HepG2 (cell line): ENCODE data around the gene FNDC3B. TPM values are rescaled to one million over a fixed set of nuclear protein-coding genes. Genes with fewer than 3 reads are reported as not detected.

Experiments
- ATAC-seq: fragments of 200-7000 bp; cut with Tn5 transposase; 3 replicates; pipeline ENCODE4 v1.9.1; 2020; ENCODE audit warnings: mild to moderate bottlenecking, moderate library complexity
- BruUV-seq: library from RNA; stranded (reverse); fragments of 400-500 nt; replicated peaks from 2 replicates; lab custom pipeline; 2021; lab: Mats Ljungman, UMichigan
- CTCF ChIA-PET: fragments of 300-600 bp; formaldehyde crosslinking; extraction: SDS; loops from one replicate; lab custom pipeline; 2021; ENCODE audit warnings: low total read pairs, inconsistent platforms, low intra/inter-chr PET ratio; lab: Yijun Ruan, JAX
- POLR2A ChIA-PET: fragments of 350-600 bp; sonication (Branson Sonifier 250); formaldehyde crosslinking; loops from one replicate; lab custom pipeline; 2020; ENCODE audit warnings: antibody characterized with exemption, inconsistent platforms; lab: Yijun Ruan, JAX
- DNase-seq: peaks from one replicate; pipeline ENCODE4 v3.0.0-alpha.2; 2015; ENCODE audit warnings: low spot score
- FAIRE-seq: peaks from 3 replicates; lab custom pipeline; 2011; peaks lifted over from hg19 to GRCh38; lab: Jason Lieb, UNC
- H2AFZ ChIP-seq: one replicate; pipeline ENCODE4 v1.6.1; 2011; ENCODE audit warnings: low read length, inconsistent platforms
- H3K27ac ChIP-seq: fragments of 300-600 bp; 3 replicates; pipeline ENCODE4 v1.8.0; 2011; ENCODE audit warnings: mixed run types, mild to moderate bottlenecking, mixed read lengths, low read length, inconsistent platforms; ENCODE audit not compliant: insufficient read depth; ENCODE audit errors: extremely low read length
- H3K27me3 ChIP-seq, 2 experiments: fragments of 200-600 bp in 1 of 2; 2 replicates in 1 of 2; 3 replicates in 1 of 2; pipeline versions ENCODE4 v1.6.0 to v1.8.0; 2011; ENCODE audit warnings: low read length in 2 of 2, mild to moderate bottlenecking in 2 of 2, moderate library complexity in 2 of 2, inconsistent platforms in 1 of 2; ENCODE audit not compliant: insufficient read depth in 2 of 2, control insufficient read depth in 1 of 2
- H3K36me3 ChIP-seq, 2 experiments: fragments of 200-600 bp in 1 of 2; replicated peaks in 1 of 2; 2 replicates in 1 of 2; 3 replicates in 1 of 2; pipeline versions ENCODE4 v1.5.1 to v1.8.0; 2011; ENCODE audit warnings: low read length in 2 of 2, inconsistent platforms in 1 of 2; ENCODE audit not compliant: insufficient read depth in 2 of 2, control insufficient read depth in 1 of 2
- H3K4me1 ChIP-seq: 2 replicates; pipeline ENCODE4 v1.5.1; 2012; ENCODE audit warnings: low read length, inconsistent platforms; ENCODE audit not compliant: insufficient read depth
- H3K4me2 ChIP-seq: 2 replicates; pipeline ENCODE4 v1.6.0; 2011; ENCODE audit warnings: low read depth, low read length, inconsistent platforms
- H3K4me3 ChIP-seq, 3 experiments: fragments of 200-600 bp in 1 of 3; sonication (generic), shearing (Covaris generic) in 1 of 3; replicated peaks in 1 of 3; 2 replicates each; pipeline ENCODE4 v1.5.1; 2011 to 2016; ENCODE audit warnings: low read length in 3 of 3, inconsistent platforms in 2 of 3, low read depth in 2 of 3, mild to moderate bottlenecking in 2 of 3, control low read depth in 1 of 3, mixed read lengths in 1 of 3; ENCODE audit not compliant: insufficient read depth in 1 of 3
- H3K79me2 ChIP-seq: one replicate; pipeline ENCODE4 v1.6.1; 2011; ENCODE audit warnings: low read length, inconsistent platforms; ENCODE audit not compliant: insufficient read depth
- H3K9ac ChIP-seq: 2 replicates; pipeline ENCODE4 v1.6.0; 2011; ENCODE audit warnings: mild to moderate bottlenecking, low read depth, low read length, inconsistent platforms; ENCODE audit not compliant: insufficient read depth
- H3K9me3 ChIP-seq: 2 replicates; pipeline ENCODE4 v1.5.1; 2012; ENCODE audit warnings: mild to moderate bottlenecking, low read length
- H4K20me1 ChIP-seq: 2 replicates; pipeline ENCODE4 v1.6.0; 2011; ENCODE audit warnings: inconsistent platforms, mild to moderate bottlenecking, low read length, moderate library complexity; ENCODE audit not compliant: insufficient read depth
- CEBPB ChIP-seq: IDR thresholded peaks from 2 replicates; pipeline ENCODE4 v1.6.1; 2011; ENCODE audit warnings: low read depth, low read length, improper control_type of control experiment, borderline replicate concordance
- FOXA1 ChIP-seq, 2 experiments: fragments of 450-650 bp in 1 of 2; sonication (generic) in 1 of 2; formaldehyde crosslinking in 1 of 2; IDR thresholded peaks; 2 replicates each; pipeline versions ENCODE4 v1.4.0 to v1.6.1; 2016 to 2020; ENCODE audit warnings: missing genetic modification reagents in 1 of 2
- PAF1 ChIP-seq: IDR thresholded peaks from 2 replicates; pipeline ENCODE4 v1.6.1; 2016; ENCODE audit warnings: missing genetic modification reagents, missing compliant biosample characterization
- TFDP2 ChIP-seq: sonication (generic); formaldehyde crosslinking; IDR thresholded peaks from 2 replicates; pipeline ENCODE4 v1.4.0; 2020; ENCODE audit warnings: missing genetic modification reagents
- ZNF138 ChIP-seq: sonication (generic); formaldehyde crosslinking; IDR thresholded peaks from 2 replicates; pipeline ENCODE4 v1.5.0; 2020; ENCODE audit warnings: mild to moderate bottlenecking, low read depth, missing genetic modification reagents
- WGBS: methylation state at CpG from one replicate; pipeline ENCODE4 v1.1.6; 2017; ENCODE audit warnings: low lambda C conversion rate; 5-methylcytosine and 5-hydroxymethylcytosine counted together
- in situ Hi-C: cut with HindIII; loops from 2 replicates; pipeline ENCODE4 v1.10.0; 2017; ENCODE audit warnings: low pct_unique_long_range_greater_than_20kb; ENCODE audit not compliant: extremely low pct_ligation_motif_present
- intact Hi-C: fragments of 100-400 bp; cut with micrococcal nuclease; formaldehyde crosslinking; loops from one replicate; pipeline ENCODE4 v1.10.0; 2022; ENCODE audit not compliant: unreplicated experiment
- polyA plus RNA-seq, 8 experiments: library from polyadenylated mRNA; depleted of rRNA in 3 of 8; stranded (reverse) in 7 of 8; unstranded in 1 of 8; fragments of >200 nt; fragmentation: Illumina TruSeq in 4 of 8; extraction: Trizol in 4 of 8; gene quantifications; 2 replicates each; pipeline versions ENCODE4 v1.2.1 to v1.2.3, GENCODE V29; 2011 to 2016; ENCODE audit warnings: low read depth in 4 of 8, missing spikeins in 1 of 8, mixed read lengths in 1 of 8; ENCODE audit not compliant: insufficient read depth in 1 of 8
- total RNA-seq, 5 experiments: library from RNA; depleted of rRNA; stranded (reverse); fragments of >200 nt; fragmentation: Illumina TruSeq; extraction: Trizol; gene quantifications; 2 replicates each; pipeline ENCODE4 v1.2.3, GENCODE V29; 2016; ENCODE audit warnings: low read depth in 1 of 5
- TF ChIP-seq, protein P1 (sequence below): sonication (generic); formaldehyde crosslinking; IDR thresholded peaks from 2 replicates; pipeline ENCODE4 v1.8.1; 2023; ENCODE audit warnings: mild to moderate bottlenecking, missing genetic modification reagents

The FNDC3B gene
- total and polyA plus RNA-seq, 2 of the 13 experiments (the other 11 are each of a cell fraction or from before 2014, with no cell fraction given), result 74.8 to 103 TPM

DNA sequence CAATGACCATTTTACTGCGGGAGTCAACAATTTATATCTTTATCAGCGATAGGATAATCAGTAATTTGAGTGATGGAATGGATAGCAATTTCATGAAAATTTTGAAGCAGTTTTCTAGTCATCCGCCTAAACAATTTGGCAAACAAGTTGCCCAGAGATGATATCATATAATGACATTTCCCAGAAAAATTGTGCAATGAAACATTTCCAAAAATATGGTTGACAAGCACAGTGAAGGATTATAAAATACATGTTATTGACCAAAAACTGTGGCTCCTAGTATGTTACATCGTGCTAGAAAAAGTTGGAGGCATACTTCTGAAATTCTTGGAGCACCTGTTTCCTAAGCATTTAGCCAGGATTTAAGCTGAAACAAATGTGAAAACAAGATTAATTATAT, 263.8 kb downstream of the FNDC3B start:
- Histone ChIP-seq H2AFZ (no peak overlapping the region), H4K20me1 (peaks cover 62% of the 10 kb centered on the region), H3K79me2 (peaks cover 2% of the 10 kb centered on the region), H3K4me1 (peaks cover 25% of the 10 kb centered on the region), H3K9ac (no peak overlapping the region), H3K4me2 (no peak overlapping the region), H3K9me3 (no peaks in the 10 kb centered on the region), H3K27me3 (no peaks in the 10 kb centered on the region), H3K4me3 (no peak overlapping the region), H3K27ac (no peak overlapping the region), H3K36me3 (peaks cover 29 to 83% of the 10 kb centered on the region in 2 experiments)
- in situ Hi-C loops (no loop called here), intact Hi-C loops (no loop called here)
- 97% methylated on average over 4 of the region's 4 CpGs for WGBS
- ChIA-PET POLR2A (no interaction called here), CTCF (no interaction called here)
- no peak for TF ChIP-seq FOXA1 (IDR thresholded peaks at IDR 0.05)
- TF ChIP-seq FOXA1 (CRISPR knock-in tag; IDR thresholded peaks at IDR 0.05), result no peak
- TF ChIP-seq PAF1 (CRISPR knock-in tag), result peak; percentile 60; the same call in 1 of the 2 replicates
- TF ChIP-seq, protein P1, sequence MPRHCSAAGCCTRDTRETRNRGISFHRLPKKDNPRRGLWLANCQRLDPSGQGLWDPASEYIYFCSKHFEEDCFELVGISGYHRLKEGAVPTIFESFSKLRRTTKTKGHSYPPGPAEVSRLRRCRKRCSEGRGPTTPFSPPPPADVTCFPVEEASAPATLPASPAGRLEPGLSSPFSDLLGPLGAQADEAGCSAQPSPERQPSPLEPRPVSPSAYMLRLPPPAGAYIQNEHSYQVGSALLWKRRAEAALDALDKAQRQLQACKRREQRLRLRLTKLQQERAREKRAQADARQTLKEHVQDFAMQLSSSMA (CRISPR knock-in tag), result no peak
- no peak for TF ChIP-seq ZNF138
- no peak for TF ChIP-seq TFDP2 (CRISPR knock-in tag)
- TF ChIP-seq CEBPB, result 0 out of 2 replicates have a peak, but pooled peaks have one; percentile 6
- no TSS peak for BruUV-seq
- no peak for FAIRE-seq
- no peak for DNase-seq
- no peak for ATAC-seq
